A172 (cell line): ENCODE measurements around the gene MICAL1. TPM values are rescaled to one million over a fixed set of nuclear protein-coding genes. Genes with fewer than 3 reads are reported as not detected.

Experiments
- DNase-seq: peaks from one replicate; pipeline ENCODE4 v3.0.0-alpha.2; 2015; ENCODE audit warnings: low spot score
- total RNA-seq: library from RNA; depleted of rRNA; stranded (reverse); fragments of >200 nt; shearing (Covaris generic); gene quantifications from 2 replicates; pipeline ENCODE4 v1.2.3, GENCODE V29; 2014

MICAL1 gene
- total RNA-seq, 1 experiment from 2014 or later: 37.3 TPM

GRCh38 chr6:109454496-109455436 is 806 bp downstream of the MICAL1 start:
- DNase-seq: peak; percentile 8

- DNase-seq: peak; percentile 4
These were observed 1.7 kb downstream of the MICAL1 start for GRCh38 chr6:109453594-109454495.

DNA sequence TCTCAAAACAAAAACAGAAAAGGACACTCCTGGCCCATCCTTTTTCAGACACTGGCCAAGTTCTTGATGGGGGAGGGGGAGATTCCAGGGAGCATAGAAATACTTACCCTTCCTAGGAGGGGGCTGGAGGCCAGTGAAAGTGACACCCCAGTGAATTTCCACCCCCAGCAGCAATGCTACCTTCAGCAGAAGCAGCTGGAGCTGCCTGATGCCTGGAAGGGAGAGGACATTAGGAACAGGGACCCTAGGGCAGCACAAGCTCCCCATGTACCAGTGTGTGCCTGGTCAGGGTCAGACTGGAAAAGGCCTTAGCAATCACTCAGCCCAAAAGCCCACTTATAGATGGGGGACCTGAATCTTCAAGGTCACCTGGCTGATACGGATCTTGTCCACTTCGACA is 2.4 kb downstream of the MICAL1 start:
- DNase-seq: no peak

- DNase-seq: no peak
These were observed 3.4 kb downstream of the MICAL1 start for GRCh38 chr6:109452181-109452580.

- no peak for DNase-seq
These were observed 4.2 kb downstream of the MICAL1 start for GRCh38 chr6:109451376-109451775.

- DNase-seq: no peak
These were observed 4.8 kb downstream of the MICAL1 start for GRCh38 chr6:109450801-109451200.

GRCh38 chr6:109449795-109450673 is 5.5 kb downstream of the MICAL1 start:
- no peak for DNase-seq

DNA sequence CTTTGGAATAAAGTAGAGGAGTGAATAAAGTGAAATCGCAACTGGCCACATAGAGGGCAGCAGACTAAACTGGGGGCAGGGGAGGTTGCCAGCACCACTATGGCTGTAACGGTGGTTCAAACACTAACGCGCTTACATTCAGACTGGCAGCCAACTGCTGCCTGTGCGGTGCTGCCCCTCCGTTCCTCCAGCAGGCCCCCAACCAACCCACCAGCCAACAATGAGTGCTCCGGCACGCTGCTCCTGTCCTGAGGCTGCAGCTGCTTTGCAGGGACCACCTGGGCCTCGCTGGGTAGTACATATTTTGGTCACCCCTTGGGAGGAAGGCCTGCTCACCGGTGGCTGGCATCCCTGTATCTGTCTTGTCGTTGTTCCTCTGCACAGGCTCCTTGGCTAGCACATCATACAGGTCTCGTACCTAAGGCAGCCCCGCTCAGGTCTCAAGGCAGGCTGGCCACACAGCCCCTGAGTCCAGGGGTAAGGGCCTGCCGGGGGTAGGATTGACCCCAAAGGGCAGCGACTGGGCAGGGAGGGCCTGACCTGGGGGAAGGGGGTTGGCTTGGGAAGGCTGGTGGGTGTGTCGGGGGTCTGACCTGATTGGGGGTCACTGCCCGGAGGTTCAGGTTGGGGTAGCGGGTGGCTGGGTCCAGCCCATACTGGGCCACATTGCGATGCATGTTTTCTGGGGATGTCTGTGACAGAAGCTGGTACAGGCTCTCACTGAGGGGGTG is 6.3 kb downstream of the MICAL1 start:
- no peak for DNase-seq

- no peak for DNase-seq
These were observed 7.0 kb downstream of the MICAL1 start for GRCh38 chr6:109448615-109449014.

DNA sequence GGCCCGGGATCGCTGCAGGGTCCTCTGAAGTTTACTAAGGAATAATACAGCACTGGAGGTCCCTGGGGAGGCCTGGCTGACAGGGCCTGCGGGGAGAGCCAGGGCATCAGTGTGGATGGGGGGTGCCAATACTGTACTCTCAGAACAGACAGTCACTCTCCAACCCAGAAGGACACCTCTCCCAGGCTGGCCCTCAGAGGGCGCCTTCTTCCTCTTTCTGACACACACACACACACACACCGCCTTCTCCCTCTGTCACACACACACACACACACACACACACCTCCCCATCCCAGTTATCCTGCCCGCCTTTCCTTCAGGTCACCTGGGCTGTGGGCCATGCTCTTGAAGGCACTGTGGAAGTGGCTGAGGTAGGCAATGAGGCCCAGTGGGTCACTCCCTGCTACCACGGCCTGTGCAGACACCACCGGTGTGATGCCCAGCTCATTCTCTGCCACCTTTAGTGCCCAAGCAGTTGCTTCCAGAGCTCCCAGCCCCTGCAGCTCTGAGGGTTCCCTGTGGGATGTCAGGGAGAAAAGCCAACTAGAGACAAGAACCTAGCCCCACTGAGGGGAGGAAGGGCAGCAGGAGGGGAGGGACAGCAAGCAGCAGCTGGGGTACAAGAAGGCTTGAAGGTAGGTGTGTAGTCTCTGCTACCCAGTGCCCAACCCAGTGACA is 7.6 kb downstream of the MICAL1 start:
- no peak for DNase-seq

- DNase-seq: no peak
These were observed 8.5 kb downstream of the MICAL1 start for GRCh38 chr6:109447087-109447486.

DNA sequence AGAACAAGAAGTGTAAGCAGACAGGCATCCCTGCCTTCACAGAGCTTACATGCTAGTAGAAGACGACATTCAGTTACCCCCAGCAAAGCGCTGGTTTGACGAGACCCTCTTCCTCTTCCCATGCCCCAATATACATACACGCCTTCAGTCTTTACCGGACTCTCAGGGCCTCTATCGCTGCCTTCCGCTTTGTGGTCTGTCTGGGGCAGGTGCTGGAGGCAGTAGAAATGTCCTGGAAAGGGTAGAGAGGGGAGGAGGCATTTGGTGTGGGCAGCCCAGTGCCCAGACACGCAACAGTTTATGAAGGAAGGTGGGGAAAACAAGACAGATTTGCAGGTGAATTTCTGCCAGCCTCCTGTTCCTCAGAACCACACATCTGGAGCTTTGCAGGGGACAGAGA is 9.0 kb downstream of the MICAL1 start:
- no peak for DNase-seq

GRCh38 chr6:109446072-109446471 is 9.5 kb downstream of the MICAL1 start:
- DNase-seq: no peak

GRCh38 chr6:109445382-109445781 is 10.2 kb downstream of the MICAL1 start:
- no peak for DNase-seq

GRCh38 chr6:109443425-109443950 is 12.1 kb downstream of the MICAL1 start:
- no peak for DNase-seq

GRCh38 chr6:109442393-109442924 is 13.1 kb downstream of the MICAL1 start:
- no peak for DNase-seq

- DNase-seq: peak; percentile 25
These were observed 14.3 kb downstream of the MICAL1 start for GRCh38 chr6:109441069-109441816.

GRCh38 chr6:109440331-109441068 is 15.1 kb downstream of the MICAL1 start, which contains the start of the genes PPIL6 and SMPD2:
Gene PPIL6, minus strand, starts transcription at chr6:109440628. Its CDS starts 38 bp downstream, at chr6:109440590.
Gene SMPD2, plus strand, starts transcription at chr6:109440724. Its CDS starts 398 bp downstream, at chr6:109441122.
- peak; percentile 63 for DNase-seq
